GM21390 (cell line): Measurements from ENCODE around the gene NLRP1.
A peak's percentile ranks its signal among the peaks of the same experiment; 100 is the strongest.

ENCODE experiments used
- ATAC-seq: cut with Tn5 transposase; IDR thresholded peaks from one replicate; pipeline ENCODE4 v1.9.1; 2021; ENCODE audit not compliant: unreplicated experiment

NLRP1 gene

DNA sequence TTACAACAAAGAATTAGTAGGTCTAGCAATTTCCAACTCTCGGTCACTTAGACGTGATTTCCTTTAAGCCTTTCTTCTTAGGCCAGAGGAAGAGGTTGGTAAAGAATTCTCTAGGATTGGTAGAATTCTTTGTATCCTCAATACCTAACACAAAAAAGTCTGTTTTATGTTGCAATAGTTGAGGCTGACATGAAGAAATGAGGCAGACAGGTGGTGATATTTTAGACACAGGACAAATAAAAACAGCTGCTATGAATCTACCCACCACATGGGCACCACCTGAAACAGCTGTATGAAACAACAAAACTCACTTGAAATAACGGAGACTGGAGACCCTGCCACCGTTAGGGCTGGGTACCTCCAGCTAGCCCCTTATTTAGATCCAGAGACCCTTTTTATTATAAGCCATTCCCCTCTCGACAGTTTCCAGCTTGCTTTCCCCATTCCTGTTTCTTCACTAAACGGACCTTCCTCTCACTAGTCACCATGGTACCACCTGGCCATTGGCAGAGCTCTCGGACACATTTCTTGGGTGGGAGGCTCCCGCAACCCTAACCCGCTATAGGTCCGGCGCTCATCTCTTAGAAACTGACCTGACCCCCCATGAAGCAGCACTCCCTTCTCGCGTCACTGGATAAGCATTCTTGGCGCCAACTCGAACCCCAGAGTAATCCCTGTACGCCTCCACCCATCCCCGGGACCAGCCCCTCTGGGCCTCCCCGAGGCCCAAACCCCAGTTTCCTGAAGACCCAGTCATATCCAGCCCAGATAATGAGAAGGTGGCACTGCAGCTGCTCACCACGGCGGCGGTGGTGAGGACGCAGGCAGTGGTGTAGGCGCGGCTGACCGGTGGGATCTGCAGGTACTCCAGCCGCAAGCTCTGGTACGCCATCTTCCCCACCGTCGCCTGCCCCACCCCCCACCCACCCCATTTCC lies 98.8 kb downstream of the NLRP1 start, which contains the start of gene DERL2:
Gene DERL2, minus strand, starts transcription at position 909 of the 936 bp plus-strand sequence. Its CDS starts 17 bp downstream, at position 892.
- ATAC-seq: peak; percentile 5

DNA sequence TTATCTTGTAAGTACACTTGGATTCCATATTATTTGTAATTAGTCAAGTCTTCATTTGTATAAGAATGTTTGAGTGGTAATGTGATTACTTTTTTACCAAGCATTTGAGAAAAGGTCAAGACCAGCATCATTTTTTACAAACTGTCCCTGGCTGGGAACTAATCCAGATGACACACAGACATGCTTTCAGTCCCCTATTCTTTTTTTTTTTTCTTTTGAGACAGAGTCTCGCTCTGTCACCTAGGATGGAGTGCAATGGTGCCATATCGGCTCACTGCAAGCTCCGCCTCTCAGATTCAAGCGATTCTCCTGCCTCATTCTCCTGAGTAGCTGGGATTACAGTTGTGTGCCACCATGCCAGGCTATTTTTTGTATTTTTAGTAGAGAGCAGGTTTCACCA lies 102.9 kb downstream of the NLRP1 start:
- ATAC-seq: no peak

DNA sequence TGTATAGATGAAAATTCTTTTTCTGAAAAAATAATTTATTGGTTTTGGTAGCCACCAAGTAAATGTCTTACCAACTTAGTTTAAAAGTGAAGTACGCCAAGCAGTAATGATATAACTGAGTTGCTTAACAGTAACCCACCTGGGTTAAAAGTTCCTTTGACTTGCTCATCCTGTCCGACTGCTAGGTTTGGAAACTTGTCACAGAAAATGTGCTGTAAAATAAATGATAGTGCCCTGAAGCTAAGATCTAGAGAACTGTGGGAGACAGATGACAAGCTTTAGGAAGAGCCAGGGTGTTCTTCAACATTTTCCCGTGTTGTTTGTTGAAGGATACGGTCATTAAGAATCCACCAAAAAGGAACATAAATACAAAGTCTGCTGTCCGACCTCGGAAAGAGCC lies 103.3 kb downstream of the NLRP1 start:
- ATAC-seq: no peak

DNA sequence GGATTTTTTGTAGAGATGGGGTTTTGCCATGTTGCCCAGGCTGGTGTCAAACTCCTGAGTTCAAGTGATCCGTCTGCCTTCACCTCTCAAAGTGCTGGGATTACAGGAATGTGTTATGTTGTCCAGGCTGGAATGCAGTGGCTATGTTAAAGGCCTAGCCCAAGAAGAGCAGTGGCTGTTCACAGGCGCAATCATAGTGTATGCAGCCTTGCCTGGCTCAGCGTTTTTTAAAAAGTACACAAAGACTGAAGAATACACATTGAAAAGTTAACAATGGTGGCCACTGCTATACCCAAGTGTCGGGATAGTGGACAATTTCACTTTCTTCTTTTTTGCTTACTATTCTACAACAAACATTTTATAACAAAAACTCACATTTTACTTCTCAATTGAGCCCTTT lies 105.3 kb downstream of the NLRP1 start:
- ATAC-seq: no peak

DNA sequence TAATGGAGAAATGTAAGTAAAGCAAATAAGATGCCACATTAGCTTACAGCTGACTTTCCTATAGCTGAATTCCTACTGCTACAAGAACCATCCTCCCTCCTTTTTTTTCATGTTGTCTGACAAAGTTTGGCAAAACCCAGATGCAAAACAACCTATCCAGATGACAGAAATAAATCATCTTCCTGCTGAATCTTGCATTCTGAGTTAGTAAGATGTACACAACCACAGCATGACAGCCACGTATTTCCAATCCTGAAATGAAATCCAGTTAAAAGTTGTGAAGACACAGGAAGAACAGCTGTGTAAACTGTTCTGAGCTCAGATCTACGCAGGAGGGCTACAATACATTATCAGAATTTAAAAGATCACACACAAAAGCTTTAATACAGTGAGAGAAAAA lies 110.4 kb downstream of the NLRP1 start:
- ATAC-seq: no peak

DNA sequence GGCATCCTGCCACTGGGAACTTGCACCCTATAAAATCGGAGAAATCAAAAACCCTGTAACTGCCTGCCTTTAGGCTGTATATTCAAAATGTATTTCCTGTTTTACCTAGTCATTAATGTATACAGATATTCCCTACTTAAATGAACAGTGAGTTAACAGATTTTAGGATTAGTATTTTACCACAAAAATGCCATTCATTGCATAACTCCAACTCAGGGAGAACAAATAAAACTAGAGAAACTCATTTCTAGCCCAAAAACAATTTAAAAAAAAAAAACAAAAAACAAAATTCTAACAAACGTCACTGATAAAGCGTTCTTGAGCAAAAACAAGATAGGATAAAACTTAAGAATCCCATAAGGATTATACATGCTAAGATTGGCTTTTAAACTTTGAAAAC lies 111.8 kb downstream of the NLRP1 start:
- ATAC-seq: no peak

DNA sequence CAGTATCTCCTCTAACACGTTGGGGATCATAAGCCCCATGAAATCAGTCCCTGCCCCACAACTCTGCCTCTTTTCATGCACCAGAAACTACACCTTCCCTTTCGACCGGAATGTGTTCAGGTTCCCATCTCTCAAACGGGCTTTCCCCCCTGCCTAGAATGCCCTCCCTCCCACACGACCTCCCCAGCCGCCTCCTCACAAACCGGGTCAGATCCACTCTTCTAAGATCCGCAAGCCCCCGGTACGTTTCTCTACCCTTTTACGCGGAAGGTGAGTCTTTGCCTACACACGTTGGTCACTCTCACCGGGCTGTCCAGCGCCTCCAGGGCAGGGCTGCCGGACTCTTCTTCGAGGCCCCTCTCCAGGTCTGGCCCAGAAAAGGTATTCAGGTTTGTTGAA lies 116.2 kb downstream of the NLRP1 start:
- ATAC-seq: no peak

DNA sequence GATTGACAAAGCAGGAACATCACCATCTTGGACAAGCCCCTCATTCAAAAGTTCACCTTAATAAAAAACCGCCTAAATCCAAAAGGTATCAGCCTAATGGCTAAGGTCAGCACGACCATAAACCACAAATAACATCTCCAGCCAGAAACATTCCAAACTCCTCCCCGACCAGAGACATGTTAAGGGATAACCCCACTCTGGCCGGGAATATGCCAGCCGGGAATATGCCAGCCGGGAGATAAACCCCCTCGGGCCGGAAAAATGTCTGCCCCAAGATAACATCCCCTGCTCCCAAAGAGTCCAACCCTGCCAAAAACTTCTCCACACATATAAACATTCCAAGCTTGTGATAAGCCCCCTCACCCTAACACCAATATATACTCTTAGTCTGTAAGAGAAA lies 116.9 kb downstream of the NLRP1 start:
- ATAC-seq: no peak

DNA sequence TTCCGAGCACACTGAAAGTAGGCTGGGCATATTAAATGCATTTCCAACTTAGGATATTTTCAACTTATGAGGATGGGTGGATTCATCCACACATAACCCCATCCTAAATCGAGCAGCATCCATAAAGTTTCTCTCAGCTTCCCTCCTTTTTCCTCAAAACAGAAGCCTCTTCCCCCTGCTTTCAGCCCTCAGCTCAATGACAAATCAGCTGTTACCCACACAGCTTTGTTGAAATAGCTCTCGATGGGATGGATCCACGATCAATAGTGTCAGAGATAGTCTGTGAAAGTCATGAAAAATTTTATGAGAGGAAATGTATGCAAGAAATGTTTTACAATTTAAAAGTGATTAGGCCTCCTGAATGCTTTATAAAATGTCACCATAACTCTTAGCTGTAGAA lies 118.0 kb downstream of the NLRP1 start:
- no peak for ATAC-seq

DNA sequence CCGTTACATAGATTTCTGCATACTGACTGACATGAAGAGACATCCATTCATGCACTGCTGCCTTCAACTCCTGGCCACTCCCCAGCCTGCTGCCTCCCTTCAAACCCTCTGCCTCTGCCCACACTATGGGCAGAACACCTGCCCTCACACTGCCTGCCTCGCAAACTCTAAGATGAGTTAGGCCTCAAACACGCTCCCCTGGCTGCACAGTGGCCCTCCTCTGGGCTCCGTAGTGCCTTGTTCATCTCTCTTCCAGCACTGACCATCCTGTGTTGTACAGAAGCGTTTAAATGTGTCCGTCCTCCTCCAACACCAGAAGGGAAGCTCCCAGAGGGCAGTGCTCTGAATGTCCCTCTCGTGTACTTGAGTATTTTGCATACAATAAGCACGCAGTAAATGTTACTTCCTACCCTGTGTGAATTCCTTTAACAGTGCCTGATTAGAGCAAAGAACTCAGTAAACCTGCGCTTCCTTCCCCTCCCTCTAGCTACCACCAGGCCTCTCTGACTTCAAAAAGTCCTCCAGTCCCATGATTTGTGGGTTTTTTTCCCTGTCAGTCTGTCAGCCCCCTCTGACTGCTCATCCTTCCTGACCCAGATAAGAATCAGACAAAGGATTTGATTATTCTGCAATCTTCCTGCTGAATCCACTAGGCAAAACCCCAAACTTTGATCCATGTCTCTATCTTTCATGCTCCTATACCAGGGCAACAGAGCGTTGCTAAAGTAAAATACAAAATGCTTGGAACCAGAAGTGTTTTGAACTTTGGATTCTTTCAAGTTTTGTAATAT lies 119.4 kb downstream of the NLRP1 start:
- ATAC-seq: no peak
